Fibroblast of villous mesenchyme (primary cell): ENCODE data around the gene ATP6V0E1. TPM values are rescaled to one million over a fixed set of nuclear protein-coding genes. Genes with fewer than 3 reads are reported as not detected.
"Not testable (repeated sequence)": the region's sequence is repeated elsewhere in the genome, so short reads cannot be mapped to it uniquely, and the experiment has no call there.

Experiments
- DNase-seq: peaks from one replicate; pipeline ENCODE4 v3.0.0-alpha.2; 2010; ENCODE audit warnings: low read depth
- H3K4me3 ChIP-seq: 2 replicates; pipeline ENCODE4 v1.5.1; 2011; ENCODE audit warnings: low read depth, mild to moderate bottlenecking, low read length
- CTCF ChIP-seq: IDR thresholded peaks from 2 replicates; pipeline ENCODE4 v1.5.1; 2012; ENCODE audit warnings: low read depth, mild to moderate bottlenecking, low read length; ENCODE audit not compliant: insufficient read depth
- total RNA-seq: library from RNA; depleted of rRNA; stranded (reverse); fragments of >200 nt; gene quantifications from 2 replicates; pipeline ENCODE4 v1.2.3, GENCODE V29; 2012

The ATP6V0E1 gene
- total RNA-seq, 1 donor = 177 TPM

- no peak overlapping the region for H3K4me3 ChIP-seq
- peak; percentile 87 for DNase-seq
- TF ChIP-seq CTCF = no peak
Observed at GRCh38 chr5:173016598-173017046, 33.1 kb downstream of the ATP6V0E1 start.

GRCh38 chr5:173017087-173017486 lies 33.5 kb downstream of the ATP6V0E1 start:
- not testable (repeated sequence) for DNase-seq, H3K4me3 ChIP-seq

GRCh38 chr5:173018358-173018757 lies 34.8 kb downstream of the ATP6V0E1 start:
- H3K4me3 ChIP-seq = no peak overlapping the region
- no peak for TF ChIP-seq CTCF
- no peak for DNase-seq

- no peak for DNase-seq
- no peak overlapping the region for H3K4me3 ChIP-seq
- no peak for TF ChIP-seq CTCF
Observed at GRCh38 chr5:173020154-173020581, 36.6 kb downstream of the ATP6V0E1 start.

DNA sequence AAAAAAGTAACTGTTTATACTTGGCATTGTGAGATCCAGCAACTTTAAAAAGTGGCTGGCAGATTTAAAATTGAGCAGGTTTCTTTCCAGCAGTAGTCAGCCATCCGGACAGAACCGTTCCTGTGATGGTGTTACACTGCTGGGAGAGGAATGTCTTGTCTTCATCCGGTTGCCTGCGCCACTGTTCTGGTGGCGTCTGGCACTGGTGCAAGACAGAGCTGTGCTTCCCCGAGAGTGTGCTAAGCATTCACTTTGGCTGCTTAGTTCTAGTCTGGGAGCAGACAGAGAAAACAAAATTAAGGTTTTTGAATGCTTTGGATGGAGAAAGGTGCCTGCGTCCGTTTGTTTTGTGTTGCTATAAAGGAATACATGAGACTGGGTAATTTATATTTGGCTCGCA lies 37.1 kb downstream of the ATP6V0E1 start:
- H3K4me3 ChIP-seq = no peak overlapping the region
- no peak for DNase-seq
- TF ChIP-seq CTCF = no peak

GRCh38 chr5:173025651-173026050 lies 42.1 kb downstream of the ATP6V0E1 start:
- no peak overlapping the region for H3K4me3 ChIP-seq
- DNase-seq = peak; percentile 61
- no peak for TF ChIP-seq CTCF

GRCh38 chr5:173027905-173028304 lies 44.3 kb downstream of the ATP6V0E1 start:
- TF ChIP-seq CTCF = no peak
- no peak overlapping the region for H3K4me3 ChIP-seq
- no peak for DNase-seq
